GM12891 (cell line): ENCODE results near the gene JUN.

Experiments used
- POLR2A ChIP-seq: IDR thresholded peaks from 2 replicates; pipeline ENCODE4 v1.6.1; 2011; ENCODE audit warnings: low read depth, low read length, control low read depth
- POLR2AphosphoS5 ChIP-seq: IDR thresholded peaks from 2 replicates; pipeline ENCODE4 v1.6.1; 2011; ENCODE audit warnings: low read depth, low read length, control low read depth
- POU2F2 ChIP-seq: IDR thresholded peaks from 2 replicates; pipeline ENCODE4 v1.6.1; 2011; ENCODE audit warnings: low read depth, mild to moderate bottlenecking, control low read depth, low read length, moderate library complexity
- TAF1 ChIP-seq: IDR thresholded peaks from 2 replicates; pipeline ENCODE4 v1.6.1; 2011; ENCODE audit warnings: low read depth, low read length, control low read depth

DNA sequence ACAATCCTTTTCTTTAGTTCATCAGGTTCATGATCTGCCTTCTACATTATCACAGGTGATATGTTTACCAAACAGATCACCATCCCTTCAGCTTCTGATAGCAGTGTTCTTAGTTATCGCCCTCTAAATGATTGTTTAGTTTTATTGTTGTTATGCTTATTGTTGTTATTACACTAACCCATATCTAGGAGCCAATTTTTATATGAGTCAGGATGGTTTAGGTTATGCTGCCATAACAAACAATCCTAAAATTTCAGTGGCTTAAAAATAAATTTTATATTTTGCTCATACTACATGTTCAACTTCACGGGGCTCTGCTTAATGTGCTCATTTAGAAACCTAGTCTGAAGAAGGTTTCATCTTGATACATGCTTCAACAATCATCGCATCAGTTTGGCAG, 4.4 kb upstream of the JUN start:
- no peak for TF ChIP-seq POLR2AphosphoS5
- no peak for TF ChIP-seq POLR2A
- no peak for TF ChIP-seq POU2F2
- no peak for TF ChIP-seq TAF1
